Kidney (tissue), 14 donors: ENCODE results near the gene ANKRD9. TPM values are rescaled to one million over a fixed set of nuclear protein-coding genes. Genes with fewer than 3 reads are reported as not detected.
A peak's percentile ranks its signal among the peaks of the same experiment; 100 is the strongest.

Experiments
- DNase-seq, 5 donors: peaks; one replicate each; pipeline ENCODE4 v3.0.0-alpha.2; 2013 to 2020
- FAIRE-seq: peaks from 2 replicates; lab custom pipeline; 2012; peaks lifted over from hg19 to GRCh38; lab: Jason Lieb, UNC
- H3K27ac ChIP-seq, 2 donors: one replicate each; pipeline ENCODE4 v1.7.0; 2013; ENCODE audit warnings: low read depth in 2 of 2, low read length in 2 of 2, inconsistent platforms in 1 of 2
- H3K27me3 ChIP-seq: one replicate; pipeline ENCODE4 v1.7.1; 2013; ENCODE audit warnings: low read length, inconsistent platforms; ENCODE audit not compliant: control insufficient read depth, insufficient read depth
- H3K36me3 ChIP-seq, 3 donors: one replicate each; pipeline versions ENCODE4 v1.7.0 to v1.7.1; 2013; ENCODE audit warnings: low read length in 3 of 3, control low read depth in 1 of 3, inconsistent platforms in 1 of 3; ENCODE audit not compliant: insufficient read depth in 3 of 3, control insufficient read depth in 2 of 3
- H3K4me1 ChIP-seq, 3 donors: one replicate each; pipeline versions ENCODE4 v1.7.0 to v1.7.1; 2013; ENCODE audit warnings: low read length in 3 of 3, inconsistent platforms in 1 of 3, low read depth in 1 of 3; ENCODE audit not compliant: control insufficient read depth in 2 of 3, insufficient read depth in 2 of 3
- H3K4me3 ChIP-seq, 3 donors: one replicate each; pipeline versions ENCODE4 v1.7.0 to v1.8.1; 2013; ENCODE audit warnings: low read length in 3 of 3, control low read depth in 1 of 3, inconsistent platforms in 1 of 3
- H3K9ac ChIP-seq, 3 donors: one replicate each; pipeline versions ENCODE4 v1.7.0 to v1.7.1; 2013; ENCODE audit warnings: low read length in 3 of 3, control low read depth in 1 of 3, inconsistent platforms in 1 of 3
- H3K9me3 ChIP-seq, 3 donors: one replicate each; pipeline versions ENCODE4 v1.7.0 to v1.7.1; 2013; ENCODE audit warnings: low read length in 3 of 3, control low read depth in 1 of 3, inconsistent platforms in 1 of 3; ENCODE audit not compliant: control insufficient read depth in 2 of 3, insufficient read depth in 1 of 3
- CTCF ChIP-seq: IDR thresholded peaks from 3 replicates; pipeline ENCODE4 v1.5.1; 2012; ENCODE audit warnings: mild to moderate bottlenecking, moderate library complexity, borderline replicate concordance; ENCODE audit not compliant: insufficient read depth; ENCODE audit errors: extremely low read depth
- intact Hi-C: fragments of 100-400 bp; cut with DNase I; formaldehyde crosslinking; loops from one replicate; pipeline ENCODE4 v1.11.1; 2022
- polyA plus RNA-seq: library from polyadenylated mRNA; stranded (reverse); fragments of 350-450 nt; fragmentation: Illumina TruSeq; extraction: RNeasy Lipid Tissue Mini Kit (QIAGEN cat#74804); gene quantifications from one replicate; pipeline ENCODE4 v1.2.3, GENCODE V29; 2014; ENCODE audit warnings: low read depth, low replicate concordance; ENCODE audit not compliant: insufficient read depth
- total RNA-seq: library from RNA; stranded (reverse); fragmentation: NEBNext Ultra II Directional; extraction: Animal tissue kit (Norgen Biotek cat#: 25700); gene quantifications from one replicate; pipeline ENCODE4 v1.2.1, GENCODE V29; 2021
- donor health status: control.
- donor health status: control.
- donor health status: control.
- donor health status: control.
- donor health status: control.
- donor health status: DM: yes; HTN: yes; CAD: no.
- donor health status: Normal renal cell carcinoma (clear cell type).

ANKRD9 gene
- total and polyA plus RNA-seq, 2 donors from 2014 or later = 18.7 to 26.0 TPM

DNA sequence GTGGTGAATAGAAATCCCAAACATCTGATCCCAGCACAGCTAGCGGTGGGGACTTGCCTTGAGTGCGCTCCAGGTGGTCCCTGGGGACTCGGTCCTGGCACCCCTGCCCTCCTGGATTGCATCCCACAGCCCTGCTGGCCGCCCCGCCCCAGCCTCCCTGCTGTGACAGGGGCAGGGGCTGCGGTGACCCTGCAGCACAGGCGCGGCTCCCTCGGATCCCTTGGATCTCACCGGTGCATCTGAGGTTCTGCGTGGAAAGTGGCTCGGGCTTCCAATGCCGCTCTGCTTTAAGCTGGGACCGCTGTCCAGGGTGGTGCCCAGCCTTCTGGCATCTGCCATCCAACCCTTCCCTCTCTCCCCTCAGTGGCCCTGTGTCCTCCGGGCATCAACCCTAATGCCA, 16.0 kb downstream of the ANKRD9 start:
- DNase-seq = no peak
- no peaks in the 10 kb centered on the region for H3K4me1 ChIP-seq
- no peak for TF ChIP-seq CTCF
- H3K36me3 ChIP-seq = peaks cover 0 to 7% (median under 1%) of the 10 kb centered on the region in 3 donors
- H3K27ac ChIP-seq = no peak overlapping the region
- no peak for FAIRE-seq
- no peak overlapping the region for H3K9ac ChIP-seq
- H3K9me3 ChIP-seq = no peaks in the 10 kb centered on the region
- no peaks in the 10 kb centered on the region for H3K27me3 ChIP-seq
- intact Hi-C loops = no loop called here
- H3K4me3 ChIP-seq = no peak overlapping the region

- peaks cover 0 to 6% (median 0%) of the 10 kb centered on the region in 3 donors for H3K36me3 ChIP-seq
- H3K4me3 ChIP-seq = no peak overlapping the region
- DNase-seq (peak in 1 of 5 donors; percentile 65), FAIRE-seq (no peak)
- no peak overlapping the region for H3K27ac ChIP-seq
- no peaks in the 10 kb centered on the region for H3K9me3 ChIP-seq
- H3K27me3 ChIP-seq = no peaks in the 10 kb centered on the region
- no peaks in the 10 kb centered on the region for H3K4me1 ChIP-seq
- H3K9ac ChIP-seq = no peak overlapping the region
- intact Hi-C loops = no loop called here
- TF ChIP-seq CTCF = no peak
These were observed 16.5 kb downstream of the ANKRD9 start for GRCh38 chr14:102493096-102493495.

DNA sequence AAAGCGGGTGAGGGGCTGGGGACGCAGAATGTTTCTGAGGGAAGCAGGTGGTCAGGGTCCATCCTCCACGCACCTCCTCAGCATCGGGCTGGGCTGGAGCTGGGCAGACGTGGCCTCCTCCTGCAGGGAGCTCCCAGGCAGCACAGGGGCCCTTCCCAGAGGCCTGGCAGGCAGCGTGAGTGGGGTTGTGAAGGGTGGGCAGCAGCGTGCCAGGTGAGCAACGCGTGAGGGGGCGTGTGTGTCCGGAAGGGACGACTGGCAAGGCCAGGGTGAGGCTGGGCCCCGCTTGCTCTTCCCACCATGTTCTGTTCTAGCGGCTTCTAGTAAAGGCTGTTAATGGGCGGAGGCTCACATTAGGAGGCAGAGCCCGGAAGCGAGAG, 17.1 kb downstream of the ANKRD9 start:
- H3K36me3 ChIP-seq = peaks cover 0 to under 1% (median 0%) of the 10 kb centered on the region in 3 donors
- DNase-seq (peak in 1 of 5 donors; percentile 65), FAIRE-seq (no peak)
- H3K27ac ChIP-seq = no peak overlapping the region
- no peak overlapping the region for H3K4me3 ChIP-seq
- H3K9me3 ChIP-seq = no peaks in the 10 kb centered on the region
- no peak for TF ChIP-seq CTCF
- no peak overlapping the region for H3K9ac ChIP-seq
- no peaks in the 10 kb centered on the region for H3K27me3 ChIP-seq
- H3K4me1 ChIP-seq = no peaks in the 10 kb centered on the region
- intact Hi-C loops = no loop called here

- H3K27me3 ChIP-seq = no peaks in the 10 kb centered on the region
- no peaks in the 10 kb centered on the region for H3K9me3 ChIP-seq
- no peaks in the 10 kb centered on the region for H3K4me1 ChIP-seq
- DNase-seq (no peak), FAIRE-seq (no peak)
- H3K9ac ChIP-seq = no peak overlapping the region
- no peaks in the 10 kb centered on the region for H3K36me3 ChIP-seq
- H3K4me3 ChIP-seq = no peak overlapping the region
- no peak for TF ChIP-seq CTCF
- no peak overlapping the region for H3K27ac ChIP-seq
- intact Hi-C loops = no loop called here
These were observed 17.6 kb downstream of the ANKRD9 start for GRCh38 chr14:102491786-102492530.
